Large intestine (tissue), 3 donors: ENCODE data around the gene NDUFB10. TPM values are rescaled to one million over a fixed set of nuclear protein-coding genes. Genes with fewer than 3 reads are reported as not detected.
A peak's percentile ranks its signal among the peaks of the same experiment; 100 is the strongest.

ENCODE experiments used
- DNase-seq, 2 donors: peaks; one replicate each; pipeline versions ENCODE4 v3.0.0 to v3.0.0-alpha.2; 2013
- H3K27ac ChIP-seq: one replicate; pipeline ENCODE4 v1.5.1; 2013; ENCODE audit warnings: low read length
- H3K27me3 ChIP-seq: 2 replicates; pipeline ENCODE4 v1.6.1; 2013; ENCODE audit warnings: low read length; ENCODE audit not compliant: control insufficient read depth, insufficient read depth
- H3K36me3 ChIP-seq: 2 replicates; pipeline ENCODE4 v1.6.1; 2013; ENCODE audit warnings: low read length; ENCODE audit not compliant: control insufficient read depth, insufficient read depth
- H3K4me1 ChIP-seq: one replicate; pipeline ENCODE4 v1.6.1; 2013; ENCODE audit warnings: low read length; ENCODE audit not compliant: control insufficient read depth, insufficient read depth
- H3K4me3 ChIP-seq: one replicate; pipeline ENCODE4 v1.5.1; 2013; ENCODE audit warnings: low read length
- H3K9me3 ChIP-seq: one replicate; pipeline ENCODE4 v1.6.1; 2013; ENCODE audit warnings: mild to moderate bottlenecking, low read depth, low read length, moderate library complexity; ENCODE audit not compliant: control insufficient read depth
- WGBS: methylation state at CpG from one replicate; pipeline ENCODE4 v1.1.5; 2013; ENCODE audit warnings: low lambda C conversion rate; ENCODE audit not compliant: insufficient coverage; 5-methylcytosine and 5-hydroxymethylcytosine counted together
- polyA plus RNA-seq: library from polyadenylated mRNA; unstranded; fragments of 120-200 nt; gene quantifications from one replicate; pipeline ENCODE4 v1.2.1, GENCODE V29; 2013

NDUFB10 gene
- polyA plus RNA-seq, 1 donor, result 128 TPM

DNA sequence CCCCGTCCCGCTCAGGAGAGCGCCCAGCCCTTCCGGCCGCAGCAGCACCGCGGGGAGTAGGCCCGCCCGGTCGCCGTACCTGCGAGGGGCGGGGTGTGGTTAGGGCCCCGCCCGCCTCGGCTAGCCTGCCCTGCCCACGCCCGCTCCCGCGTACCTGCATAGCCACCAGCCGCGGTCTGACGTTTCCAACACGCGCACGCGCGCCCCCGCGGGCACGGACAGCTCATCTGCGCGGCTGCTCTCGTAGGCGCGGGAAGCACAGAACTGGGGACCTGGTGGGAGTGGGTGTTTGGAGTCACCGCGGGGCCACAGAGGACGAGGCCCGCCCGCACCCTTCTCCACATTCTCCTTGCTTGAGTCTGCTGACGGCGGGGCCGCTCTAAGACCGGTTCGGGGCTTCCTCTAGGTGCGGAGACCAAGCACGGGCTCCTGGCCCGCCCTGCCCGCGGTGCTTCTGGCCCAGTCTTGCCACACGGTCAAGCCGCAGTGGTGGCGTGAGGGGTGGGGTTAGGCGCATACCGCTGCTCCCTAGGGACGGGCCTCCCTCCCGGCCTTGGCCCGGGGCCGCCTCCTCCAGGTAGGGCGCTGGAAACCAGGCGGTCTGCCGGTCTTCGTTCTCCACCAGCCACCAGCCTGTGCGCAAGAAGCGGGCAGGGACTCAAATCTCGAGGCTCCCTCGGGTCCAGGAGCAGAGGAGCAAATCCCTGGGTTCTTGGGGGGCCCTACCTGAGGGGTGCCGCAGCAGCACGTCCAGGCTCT, 20.1 kb downstream of the NDUFB10 start:
- H3K9me3 ChIP-seq, result peaks cover 12% of the 10 kb centered on the region
- H3K27me3 ChIP-seq, result peaks cover 45% of the 10 kb centered on the region
- peaks cover 39% of the 10 kb centered on the region for H3K36me3 ChIP-seq
- H3K4me3 ChIP-seq, result peak overlapping the region; percentile 26
- no CpG with 5 or more reads among the region's 70 CpGs for WGBS
- H3K4me1 ChIP-seq, result peaks cover 46% of the 10 kb centered on the region
- peak; percentile 85 to 91 for DNase-seq
- H3K27ac ChIP-seq, result peak overlapping the region; percentile 4

DNA sequence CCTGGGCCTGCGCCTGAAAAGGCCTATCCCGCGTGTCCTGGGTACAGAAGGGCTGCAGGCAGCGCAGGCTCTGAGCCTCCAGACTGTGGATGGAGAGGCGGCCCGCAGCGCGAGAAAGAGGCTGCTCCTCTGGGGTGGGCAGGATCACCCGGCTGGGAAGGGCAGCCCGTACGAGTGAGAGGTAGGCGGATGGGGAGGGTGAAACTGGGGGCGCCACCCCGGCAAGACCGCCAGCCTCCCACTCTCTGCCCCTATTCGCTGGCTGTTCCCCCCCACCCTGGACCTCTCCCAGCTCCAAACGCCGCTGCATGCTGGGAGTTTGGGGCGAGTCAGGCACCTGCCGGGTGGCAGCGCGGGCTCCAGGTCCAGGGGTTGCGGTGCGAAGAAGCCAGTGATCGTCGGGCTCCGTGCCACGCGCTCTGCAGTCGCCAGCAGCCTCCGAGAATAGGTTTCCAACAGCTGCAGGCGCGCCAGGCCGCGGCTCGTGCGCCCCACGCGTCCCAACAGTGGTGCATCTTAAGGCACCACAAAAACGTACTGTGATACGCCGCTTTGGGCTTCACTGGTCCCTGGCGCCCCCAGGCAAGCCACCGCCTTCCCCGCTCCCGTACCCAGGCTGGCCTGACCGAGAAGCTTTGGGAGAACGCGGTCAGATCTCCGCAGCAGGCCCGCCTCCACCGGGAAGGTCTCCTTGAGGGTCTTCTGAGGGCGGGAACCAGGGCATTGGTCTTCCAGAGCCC, 20.9 kb downstream of the NDUFB10 start:
- H3K4me3 ChIP-seq, result peak overlapping the region; percentile 26
- H3K9me3 ChIP-seq, result peaks cover 12% of the 10 kb centered on the region
- H3K27me3 ChIP-seq, result peaks cover 45% of the 10 kb centered on the region
- H3K4me1 ChIP-seq, result peaks cover 50% of the 10 kb centered on the region
- no peak overlapping the region for H3K27ac ChIP-seq
- peaks cover 33% of the 10 kb centered on the region for H3K36me3 ChIP-seq
- DNase-seq, result peak in 1 of 2 donors; percentile 48
- no CpG with 5 or more reads among the region's 53 CpGs for WGBS

DNA sequence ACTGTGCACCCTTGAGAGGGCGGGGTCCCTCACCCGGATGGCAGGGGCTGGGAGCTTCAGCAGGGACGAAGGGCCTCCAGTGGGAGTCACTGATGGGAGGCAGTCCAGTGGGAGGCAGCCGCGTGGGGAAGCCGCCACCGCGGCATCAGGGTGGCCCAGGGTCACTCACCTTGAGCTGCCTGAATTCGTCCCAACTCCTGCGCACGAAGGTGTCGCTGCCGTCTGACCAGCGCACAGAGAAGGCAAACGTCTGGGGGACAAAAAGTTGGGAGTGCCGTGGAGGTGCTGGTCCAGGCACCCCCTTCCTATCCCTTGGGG, 21.4 kb downstream of the NDUFB10 start:
- no CpG with 5 or more reads among the region's 16 CpGs for WGBS
- Histone ChIP-seq H3K9me3 (peaks cover 12% of the 10 kb centered on the region), H3K4me1 (peaks cover 56% of the 10 kb centered on the region), H3K36me3 (peaks cover 33% of the 10 kb centered on the region), H3K27me3 (peaks cover 45% of the 10 kb centered on the region), H3K4me3 (no peak overlapping the region), H3K27ac (no peak overlapping the region)
- DNase-seq, result no peak

DNA sequence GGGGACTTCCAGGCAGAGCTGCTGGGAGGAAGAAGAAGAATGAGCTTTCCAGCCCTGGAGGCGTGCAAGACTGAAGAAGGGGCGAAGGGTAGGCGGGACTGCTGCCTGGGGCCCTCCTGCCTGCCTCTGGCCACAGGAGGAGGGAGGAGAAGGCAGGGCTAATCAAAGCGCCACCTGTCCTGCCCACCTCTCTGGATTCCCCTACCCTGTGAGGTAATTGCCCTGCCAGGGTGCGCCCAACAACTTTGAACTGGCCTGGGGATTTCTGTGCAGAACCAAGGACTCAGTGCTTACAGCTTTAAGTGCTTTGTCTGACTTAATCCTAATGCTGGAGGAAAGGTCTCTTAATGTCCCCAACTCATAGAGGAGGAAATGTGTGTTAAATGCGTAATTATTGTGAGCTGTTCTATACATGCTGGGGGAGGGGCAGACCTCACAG, 22.1 kb downstream of the NDUFB10 start, which contains the start of gene NOXO1:
TSS of gene NOXO1 (minus strand) at position 72 of the 439 bp plus-strand sequence. CDS start 290 bp downstream, outside the sequence.
- Histone ChIP-seq H3K4me3 (no peak within 1 kb of the TSS), H3K27ac (no peak within 1 kb of the TSS)

DNA sequence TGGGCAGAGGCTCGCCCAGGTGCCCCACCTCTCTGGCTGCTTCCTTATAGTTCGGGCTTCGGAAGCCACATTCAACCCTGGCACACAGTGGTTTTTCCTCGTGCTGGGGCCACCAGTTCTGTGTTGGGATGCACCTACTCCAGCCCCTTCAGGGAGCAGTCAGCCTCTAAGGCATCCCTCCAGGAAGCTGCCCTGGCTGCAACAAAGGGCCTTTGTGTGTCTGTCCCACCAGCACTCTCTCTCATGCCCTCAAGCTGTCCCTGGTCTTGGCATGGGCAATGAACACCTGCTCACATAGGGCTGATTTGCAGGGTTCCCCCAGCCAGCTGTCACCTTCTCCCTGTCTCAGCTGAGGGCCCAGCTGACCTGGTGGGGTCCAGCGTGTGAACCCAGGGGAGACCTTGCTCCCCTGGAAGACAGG, 22.7 kb downstream of the NDUFB10 start:
- peak in 1 of 2 donors; percentile 29 for DNase-seq
- peaks cover 63% of the 10 kb centered on the region for H3K4me1 ChIP-seq
- H3K9me3 ChIP-seq, result peaks cover 12% of the 10 kb centered on the region
- H3K36me3 ChIP-seq, result peaks cover 33% of the 10 kb centered on the region
- peaks cover 45% of the 10 kb centered on the region for H3K27me3 ChIP-seq
- H3K27ac ChIP-seq, result no peak overlapping the region
- WGBS, result no CpG with 5 or more reads among the region's 5 CpGs
- no peak overlapping the region for H3K4me3 ChIP-seq

More for the DNA sequence above, 22.1 kb downstream of the NDUFB10 start, which contains the start of gene NOXO1:
- WGBS, result no CpG with 5 or more reads among the region's 6 CpGs
- Histone ChIP-seq H3K36me3 (peaks cover 33% of the 10 kb centered on the region), H3K4me1 (peaks cover 63% of the 10 kb centered on the region), H3K9me3 (peaks cover 12% of the 10 kb centered on the region), H3K27me3 (peaks cover 45% of the 10 kb centered on the region)
- DNase-seq, result peak in 1 of 2 donors; percentile 58

DNA sequence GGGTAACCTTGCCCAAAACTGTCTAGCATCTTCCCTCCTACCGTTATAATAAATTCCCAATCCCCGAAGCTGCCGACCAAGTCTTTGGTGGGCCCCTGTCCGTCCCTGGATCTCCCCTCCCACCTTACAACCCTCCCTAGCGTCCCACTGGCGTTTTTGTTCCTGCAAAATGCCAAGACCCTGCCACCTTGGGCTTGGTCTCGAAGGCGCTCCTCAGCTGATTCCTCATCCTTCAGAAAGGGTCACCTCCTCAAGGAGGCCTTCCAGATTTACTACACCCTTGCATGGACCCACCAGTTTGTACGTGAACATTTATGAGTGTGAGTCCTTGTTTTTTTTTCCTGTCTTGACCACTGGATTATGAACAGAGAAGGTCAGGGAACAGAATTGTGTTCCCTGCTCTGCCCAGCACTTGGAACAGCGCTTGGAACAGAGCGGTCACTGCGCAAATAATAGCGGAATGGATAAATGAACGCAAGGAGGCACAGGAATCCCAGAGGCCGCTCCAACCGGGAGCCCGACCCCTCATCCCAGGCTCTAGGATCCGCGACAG, 23.7 kb downstream of the NDUFB10 start:
- Histone ChIP-seq H3K9me3 (peaks cover 9% of the 10 kb centered on the region), H3K4me3 (peak overlapping the region; percentile 17), H3K36me3 (peaks cover 27% of the 10 kb centered on the region), H3K27me3 (peaks cover 45% of the 10 kb centered on the region), H3K27ac (no peak overlapping the region), H3K4me1 (peaks cover 63% of the 10 kb centered on the region)
- WGBS, result 60% methylated on average over 3 of the region's 19 CpGs
- no peak for DNase-seq

DNA sequence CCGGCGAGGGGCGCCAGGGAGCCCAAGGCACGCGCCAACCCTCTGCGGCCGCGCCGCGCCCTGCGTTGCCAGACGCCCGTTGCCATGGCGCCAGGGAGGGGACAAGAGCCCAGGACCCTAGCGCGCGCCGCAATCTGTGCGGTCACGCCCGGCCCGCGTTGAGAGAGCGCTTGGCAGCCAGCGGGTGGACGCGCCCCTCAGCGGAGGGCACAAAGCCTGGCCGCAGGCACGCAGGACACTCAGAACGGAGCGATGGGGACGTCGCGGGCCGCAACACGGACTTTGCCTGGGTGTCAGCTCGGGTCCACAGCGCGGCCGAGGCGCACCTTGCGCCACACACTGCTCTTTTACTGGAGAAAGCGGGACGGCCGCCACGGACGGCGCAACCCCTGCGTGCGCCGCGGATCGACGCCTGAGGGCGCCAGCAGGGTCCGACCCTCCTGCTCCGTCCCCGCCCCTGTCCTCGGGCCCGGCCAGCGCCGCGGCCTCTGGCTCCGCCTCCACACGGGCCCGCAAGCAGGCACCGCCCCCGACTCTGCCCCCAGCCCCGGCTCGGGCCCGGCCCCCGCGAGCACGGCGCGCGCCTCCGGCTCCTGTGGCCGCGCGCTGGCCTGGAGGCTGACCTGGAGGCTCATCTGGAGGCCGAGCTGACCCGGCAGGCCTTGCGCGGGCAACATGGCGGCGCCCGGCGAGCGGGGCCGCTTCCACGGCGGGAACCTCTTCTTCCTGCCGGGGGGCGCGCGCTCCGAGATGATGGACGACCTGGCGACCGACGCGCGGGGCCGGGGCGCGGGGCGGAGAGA, 24.4 kb downstream of the NDUFB10 start, which contains the start of gene GFER:
TSS of gene GFER (plus strand) at position 650 of the 803 bp plus-strand sequence. CDS start at position 676, 26 bp downstream.
- H3K27ac ChIP-seq, result peak within 1 kb of the TSS; percentile 64
- peak within 1 kb of the TSS; percentile 60 for H3K4me3 ChIP-seq
- H3K4me1 ChIP-seq, result peaks cover 59% of the 10 kb centered on the region
- WGBS, result no CpG with 5 or more reads among the region's 109 CpGs
- peaks cover 48% of the 10 kb centered on the region for H3K27me3 ChIP-seq
- peaks cover 8% of the 10 kb centered on the region for H3K9me3 ChIP-seq
- H3K36me3 ChIP-seq, result peaks cover 23% of the 10 kb centered on the region
- DNase-seq, result peak; percentile 89 to 94

DNA sequence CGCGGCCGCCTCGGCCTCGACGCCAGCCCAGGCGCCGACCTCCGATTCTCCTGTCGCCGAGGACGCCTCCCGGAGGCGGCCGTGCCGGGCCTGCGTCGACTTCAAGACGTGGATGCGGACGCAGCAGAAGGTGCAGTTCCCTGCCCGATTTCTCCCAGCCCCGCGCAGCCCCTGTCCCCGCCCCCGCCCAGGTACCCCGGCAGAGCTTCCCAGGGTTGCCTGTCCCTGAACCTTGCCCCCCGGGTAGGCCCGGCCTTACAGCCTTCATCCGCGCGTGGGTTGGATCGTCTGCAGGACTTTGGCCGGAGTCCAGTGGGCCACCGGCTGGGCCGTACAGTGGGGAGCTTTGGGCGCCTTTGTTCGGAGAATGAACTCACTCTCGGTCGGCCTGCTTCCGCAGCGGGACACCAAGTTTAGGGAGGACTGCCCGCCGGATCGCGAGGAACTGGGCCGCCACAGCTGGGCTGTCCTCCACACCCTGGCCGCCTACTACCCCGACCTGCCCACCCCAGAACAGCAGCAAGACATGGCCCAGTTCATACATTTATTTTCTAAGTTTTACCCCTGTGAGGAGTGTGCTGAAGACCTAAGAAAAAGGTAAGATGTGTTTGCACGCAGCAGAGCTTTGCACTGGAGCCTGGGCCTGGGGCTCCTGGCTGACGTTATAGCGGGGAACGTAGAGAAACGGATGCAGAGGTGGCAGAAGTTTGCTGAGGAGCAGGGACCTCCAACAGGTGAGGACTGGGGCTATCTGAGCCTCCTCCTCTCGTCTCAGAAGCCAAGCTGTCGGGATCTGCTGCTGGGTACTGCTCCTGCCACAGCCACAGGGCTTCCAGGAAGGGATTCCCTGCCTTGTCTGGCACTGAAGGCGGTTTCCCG, 25.2 kb downstream of the NDUFB10 start:
- Histone ChIP-seq H3K36me3 (peaks cover 23% of the 10 kb centered on the region), H3K27me3 (peaks cover 51% of the 10 kb centered on the region), H3K4me1 (peaks cover 60% of the 10 kb centered on the region), H3K9me3 (peaks cover 8% of the 10 kb centered on the region), H3K27ac (peak overlapping the region; percentile 58), H3K4me3 (peak overlapping the region; percentile 60)
- WGBS, result no CpG with 5 or more reads among the region's 58 CpGs
- peak; percentile 55 to 74 for DNase-seq

DNA sequence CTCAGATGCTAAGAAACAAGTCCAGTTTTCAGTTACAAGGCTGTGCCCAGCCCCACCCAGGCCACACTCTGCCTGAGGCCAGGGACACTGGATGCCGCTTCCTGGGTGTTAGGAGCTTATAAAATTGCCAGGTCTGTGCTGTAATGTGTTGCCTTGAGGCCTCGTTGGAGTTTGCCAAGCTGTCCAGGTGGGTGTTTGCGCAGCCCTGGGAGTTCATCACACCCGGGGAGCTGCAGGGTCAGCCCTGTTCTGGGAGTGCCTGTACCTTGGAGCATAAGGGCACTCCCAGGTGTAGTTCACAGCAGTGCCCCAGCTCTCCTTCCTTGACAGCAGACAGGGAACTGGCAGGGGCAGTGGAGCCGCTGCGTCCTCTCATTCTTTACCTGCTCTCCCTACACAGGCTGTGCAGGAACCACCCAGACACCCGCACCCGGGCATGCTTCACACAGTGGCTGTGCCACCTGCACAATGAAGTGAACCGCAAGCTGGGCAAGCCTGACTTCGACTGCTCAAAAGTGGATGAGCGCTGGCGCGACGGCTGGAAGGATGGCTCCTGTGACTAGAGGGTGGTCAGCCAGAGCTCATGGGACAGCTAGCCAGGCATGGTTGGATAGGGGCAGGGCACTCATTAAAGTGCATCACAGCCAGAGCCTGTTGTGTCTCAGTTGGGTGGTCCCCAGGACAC, 26.3 kb downstream of the NDUFB10 start:
- Histone ChIP-seq H3K27ac (peak overlapping the region; percentile 58), H3K9me3 (peaks cover 7% of the 10 kb centered on the region), H3K4me3 (peak overlapping the region; percentile 60), H3K36me3 (peaks cover 23% of the 10 kb centered on the region), H3K4me1 (peaks cover 55% of the 10 kb centered on the region), H3K27me3 (peaks cover 46% of the 10 kb centered on the region)
- peak in 1 of 2 donors; percentile 56 for DNase-seq
- WGBS, result no CpG with 5 or more reads among the region's 14 CpGs
